ENCODE results near the gene CNTNAP1.
"Not testable (repeated sequence)": the region's sequence is repeated elsewhere in the genome, so short reads cannot be mapped to it uniquely, and the experiment has no call there.

CNTNAP1 gene

GRCh38 chr17:42686520-42687128, 4.3 kb downstream of the CNTNAP1 start:
- DNase-seq = no peak

DNA sequence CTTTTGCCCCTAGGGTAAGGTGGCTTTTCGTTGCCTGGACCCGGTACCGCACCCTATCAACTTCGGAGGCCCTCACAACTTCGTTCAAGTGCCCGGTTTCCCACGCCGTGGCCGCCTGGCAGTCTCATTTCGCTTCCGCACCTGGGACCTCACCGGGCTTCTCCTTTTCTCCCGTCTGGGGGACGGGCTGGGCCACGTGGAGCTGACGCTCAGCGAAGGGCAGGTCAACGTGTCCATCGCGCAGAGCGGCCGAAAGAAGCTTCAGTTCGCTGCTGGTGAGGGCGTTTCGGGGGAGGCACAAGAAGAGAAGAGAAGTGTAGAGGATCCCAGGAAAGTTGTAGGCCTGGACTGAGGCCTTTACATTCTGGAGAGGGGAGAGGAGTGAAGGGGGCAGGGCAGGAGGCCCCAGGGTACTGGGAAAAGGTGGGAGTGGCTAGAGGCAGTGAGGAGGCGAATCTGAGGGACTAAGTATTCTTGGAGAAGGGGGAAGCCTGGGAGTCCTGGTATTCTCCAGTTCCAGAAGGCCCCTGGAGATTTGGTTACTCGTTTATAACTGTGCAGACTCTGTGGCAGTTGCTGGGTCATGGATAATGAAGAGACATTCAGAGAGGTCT, 5.5 kb downstream of the CNTNAP1 start:
- no peak for DNase-seq

- no peak for DNase-seq
Observed at GRCh38 chr17:42690596-42690995, 8.3 kb downstream of the CNTNAP1 start.

- no peak for DNase-seq
Observed at GRCh38 chr17:42691021-42691545, 8.8 kb downstream of the CNTNAP1 start.

- DNase-seq = no peak
Observed at GRCh38 chr17:42692489-42692888, 10.2 kb downstream of the CNTNAP1 start.

DNA sequence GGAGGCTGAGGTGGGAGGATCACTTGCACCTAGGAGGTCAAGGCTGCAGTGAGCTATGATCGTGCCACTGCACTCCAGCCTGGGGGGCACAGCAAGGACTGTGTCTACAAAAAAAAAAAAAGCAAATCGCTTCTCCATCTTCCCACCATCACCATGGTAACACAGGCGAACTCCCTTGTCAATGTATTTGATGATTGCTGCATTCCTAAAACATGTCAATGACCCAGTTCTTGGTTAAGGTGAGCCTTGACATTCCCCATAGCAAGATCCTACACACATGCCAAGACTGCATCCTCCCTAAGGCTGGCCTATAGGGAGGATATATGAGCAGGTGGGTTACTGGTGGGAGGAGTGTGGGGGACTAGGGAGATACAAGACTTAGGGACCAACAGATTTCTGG, 12.2 kb downstream of the CNTNAP1 start:
- DNase-seq = no peak

DNA sequence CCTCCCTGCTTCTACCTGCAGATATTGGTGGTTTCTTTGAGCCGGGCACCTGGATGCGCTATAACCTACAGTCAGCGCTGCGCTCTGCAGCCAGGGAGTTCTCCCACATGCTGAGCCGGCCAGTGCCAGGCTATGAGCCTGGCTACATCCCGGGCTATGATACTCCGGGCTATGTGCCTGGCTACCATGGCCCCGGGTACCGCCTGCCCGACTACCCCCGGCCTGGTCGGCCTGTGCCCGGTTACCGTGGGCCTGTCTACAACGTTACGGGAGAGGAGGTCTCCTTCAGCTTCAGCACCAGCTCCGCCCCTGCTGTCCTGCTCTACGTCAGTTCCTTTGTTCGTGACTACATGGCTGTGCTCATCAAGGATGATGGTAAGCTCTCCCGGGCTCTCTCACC, 13.2 kb downstream of the CNTNAP1 start:
- DNase-seq = no peak

GRCh38 chr17:42697108-42697811, 14.9 kb downstream of the CNTNAP1 start:
- no peak for DNase-seq

- DNase-seq = no peak
Observed at GRCh38 chr17:42698736-42699414, 16.5 kb downstream of the CNTNAP1 start.

DNA sequence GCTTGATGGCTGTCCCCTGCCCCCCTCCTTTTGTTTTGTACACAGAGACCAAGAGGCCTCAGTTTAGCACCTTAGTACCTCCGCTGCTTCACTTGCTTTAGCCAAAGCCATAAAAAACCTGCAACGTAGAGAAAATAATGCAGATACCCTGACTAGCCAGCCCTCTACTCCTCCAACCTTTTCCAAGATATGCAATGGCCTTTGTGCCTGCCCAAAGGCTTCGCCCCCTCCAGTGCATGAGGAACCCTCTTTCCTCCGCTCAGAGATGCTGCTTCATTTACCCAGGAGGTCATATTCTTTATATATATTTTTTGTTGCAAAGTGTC, 17.0 kb downstream of the CNTNAP1 start:
- no peak for DNase-seq

GRCh38 chr17:42700586-42701289, 18.4 kb downstream of the CNTNAP1 start:
- DNase-seq = no peak

DNA sequence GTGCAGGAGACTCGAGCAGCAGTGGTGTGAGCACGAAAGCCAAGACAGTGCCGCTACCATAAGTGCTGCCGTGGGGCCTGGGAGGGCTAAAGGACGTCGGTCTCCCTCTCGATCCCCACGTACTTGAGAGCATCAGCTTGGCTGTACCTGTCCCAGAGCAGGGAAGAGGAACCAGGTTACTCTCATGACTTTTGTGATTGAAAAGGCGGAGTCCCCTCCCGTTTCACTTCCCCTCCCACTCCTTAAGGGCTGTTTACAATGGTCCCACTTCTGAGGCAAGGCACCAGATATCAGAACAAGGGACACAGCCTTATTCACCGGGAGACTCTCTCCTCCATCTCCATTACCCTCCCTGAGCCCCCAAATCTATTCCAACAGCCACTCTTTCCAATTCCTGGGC, 20.1 kb downstream of the CNTNAP1 start:
- DNase-seq = no peak

DNA sequence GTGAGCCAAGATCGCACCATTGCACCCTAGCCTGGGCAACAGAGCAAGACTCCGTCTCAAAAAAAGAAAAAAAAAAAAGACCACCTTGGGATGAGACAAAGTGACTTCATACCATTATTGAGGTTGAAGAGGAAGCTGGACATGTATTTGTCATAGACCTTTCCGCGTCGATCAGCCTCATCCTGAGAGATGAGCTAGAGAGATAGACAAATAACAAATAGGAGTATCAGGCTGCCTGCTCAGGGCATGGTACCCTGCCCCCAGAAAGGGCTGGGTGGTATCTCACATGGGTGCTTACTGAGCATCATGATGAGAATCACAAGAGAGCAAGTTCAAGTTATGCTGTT, 22.1 kb downstream of the CNTNAP1 start:
- DNase-seq = no peak

- DNase-seq = no peak
Observed at GRCh38 chr17:42704837-42705494, 22.6 kb downstream of the CNTNAP1 start.

DNA sequence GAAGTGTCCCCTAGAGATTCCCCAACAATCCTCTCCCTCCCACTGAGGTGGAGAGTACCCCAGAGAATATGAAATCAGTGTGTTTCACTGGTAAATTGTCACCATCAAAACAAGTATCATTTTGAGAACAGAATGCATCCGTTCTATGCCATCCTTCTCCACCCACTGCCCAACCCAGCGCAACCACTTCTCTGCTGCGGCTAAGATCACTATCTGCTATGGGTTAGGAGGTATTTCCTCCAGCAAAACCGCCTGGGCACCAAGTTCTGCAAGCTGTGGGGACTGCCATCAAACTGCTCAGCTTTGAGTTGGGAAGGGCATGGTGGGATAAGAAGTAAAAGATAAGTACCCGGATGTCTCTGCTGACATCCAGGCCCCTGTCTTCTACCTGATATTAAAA, 24.4 kb downstream of the CNTNAP1 start:
- peak; percentile 6 for DNase-seq

- DNase-seq = no peak
Observed at GRCh38 chr17:42708588-42708987, 26.3 kb downstream of the CNTNAP1 start.

DNA sequence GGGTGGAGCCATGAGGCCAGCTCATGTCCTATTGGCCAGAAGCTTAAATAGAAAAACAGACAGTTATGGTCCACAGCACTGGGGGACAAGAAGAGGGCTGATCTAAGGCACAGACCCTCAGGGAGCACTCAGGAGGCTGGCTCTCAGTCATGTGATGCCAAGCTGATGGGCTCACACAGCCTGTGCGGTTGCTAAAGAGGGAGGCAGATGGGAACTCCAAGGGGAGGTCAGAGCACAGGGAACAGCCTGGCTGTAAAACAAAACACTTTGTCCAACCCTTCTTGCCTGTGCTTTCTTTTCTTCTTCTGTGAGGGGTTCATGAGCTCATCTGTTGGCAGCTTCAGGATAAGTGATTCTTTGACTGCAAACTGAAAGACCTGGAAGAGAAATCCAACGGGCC, 27.2 kb downstream of the CNTNAP1 start:
- no peak for DNase-seq

GRCh38 chr17:42720996-42721583, 38.8 kb downstream of the CNTNAP1 start:
- DNase-seq = peak; percentile 2

DNA sequence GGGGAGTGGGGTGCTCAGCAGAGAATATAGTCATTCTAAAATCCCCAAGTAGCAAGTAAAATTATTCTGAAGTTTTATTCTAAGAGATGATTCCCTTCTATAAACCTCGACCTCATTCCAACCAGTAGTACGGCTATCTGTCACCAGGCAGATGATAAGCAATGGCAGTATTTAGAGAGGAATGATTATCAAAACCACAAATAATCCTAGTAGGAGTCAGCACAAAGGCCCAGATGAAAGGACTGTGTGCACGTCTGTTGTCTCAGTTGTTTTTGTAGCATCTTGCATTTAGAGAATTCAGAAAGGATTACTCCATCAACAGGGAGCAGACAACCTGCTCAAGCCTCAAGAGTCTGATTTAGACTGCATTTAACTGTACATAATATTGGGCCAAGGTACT, 41.3 kb downstream of the CNTNAP1 start:
- DNase-seq = no peak

GRCh38 chr17:42725143-42725542, 42.8 kb downstream of the CNTNAP1 start:
- no peak for DNase-seq

GRCh38 chr17:42740699-42741098, 58.4 kb downstream of the CNTNAP1 start:
- DNase-seq = no peak

DNA sequence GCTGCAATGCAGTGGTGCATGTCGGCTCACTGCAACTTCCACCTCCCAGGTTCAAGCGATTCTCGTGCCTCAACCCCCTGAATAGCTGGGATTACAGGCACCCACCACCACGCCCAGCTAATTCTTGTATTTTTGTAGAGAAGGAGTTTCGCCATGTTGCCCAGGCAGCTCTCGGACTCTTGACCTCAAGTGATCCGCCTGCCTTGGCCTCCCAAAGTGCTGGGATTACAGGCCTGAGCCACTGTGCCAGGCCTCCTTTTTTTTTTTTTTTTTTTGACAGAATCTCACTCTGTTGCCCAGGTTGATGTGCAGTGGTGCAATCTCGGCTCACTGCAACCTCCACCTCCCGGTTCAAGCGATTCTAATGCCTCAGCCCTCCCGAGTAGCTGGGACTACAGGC, 60.6 kb downstream of the CNTNAP1 start:
- not testable (repeated sequence) for DNase-seq

Measured in effector CD8-positive, alpha-beta T cell (primary cell).